ENCODE results near the gene HAS3.

DNA sequence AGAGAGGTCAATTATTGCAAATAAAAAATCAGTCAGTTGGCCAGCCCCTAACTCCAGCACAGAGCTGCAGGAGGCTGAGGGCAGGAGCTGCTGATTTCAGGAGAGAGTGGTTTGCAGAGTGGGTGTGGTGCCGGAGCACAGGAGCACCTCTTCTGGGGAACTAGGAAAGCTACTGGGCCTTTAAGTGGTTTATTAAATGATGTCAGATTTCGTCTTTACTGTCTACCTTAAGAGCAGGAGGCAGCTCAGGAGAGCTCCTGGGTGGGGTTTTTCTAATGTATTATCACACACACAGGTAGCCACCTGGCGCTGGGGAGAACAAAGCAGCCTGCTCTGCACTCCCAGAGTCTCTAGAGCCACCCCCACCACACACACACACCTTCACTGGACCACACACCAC, 11.5 kb upstream of the HAS3 start:
- TF ChIP-seq POLR2A (IDR thresholded peaks at IDR 0.05; ENCODE audit: low read length) (no peak), GATA1 (IDR thresholded peaks at IDR 0.05; ENCODE audit: low read depth, low read length) (no peak)

Data from erythroblast (primary cell).